HG03442 (cell line): ENCODE data around the gene NOS3.
"Not testable (repeated sequence)": the region's sequence is repeated elsewhere in the genome, so short reads cannot be mapped to it uniquely, and the experiment has no call there.

Source experiments
- ATAC-seq: cut with Tn5 transposase; IDR thresholded peaks from one replicate; pipeline ENCODE4 v1.9.1; 2021; ENCODE audit warnings: mild to moderate bottlenecking, moderate library complexity; ENCODE audit not compliant: unreplicated experiment

NOS3 gene

GRCh38 chr7:151032936-151033863 is 42.4 kb downstream of the NOS3 start:
- ATAC-seq, result no peak

- ATAC-seq, result no peak
Observed at GRCh38 chr7:151033864-151034249, 43.0 kb downstream of the NOS3 start.

GRCh38 chr7:151034312-151035025 is 43.7 kb downstream of the NOS3 start:
- ATAC-seq, result no peak

GRCh38 chr7:151035026-151035717 is 44.4 kb downstream of the NOS3 start:
- no peak for ATAC-seq

GRCh38 chr7:151035902-151036301 is 45.1 kb downstream of the NOS3 start:
- no peak for ATAC-seq

- ATAC-seq, result peak; percentile 56
Observed at GRCh38 chr7:151038951-151039849, 48.4 kb downstream of the NOS3 start.

GRCh38 chr7:151039850-151040548 is 49.2 kb downstream of the NOS3 start:
- no peak for ATAC-seq

GRCh38 chr7:151040616-151041375 is 50.0 kb downstream of the NOS3 start:
- no peak for ATAC-seq

- not testable (repeated sequence) for ATAC-seq
Observed at GRCh38 chr7:151043449-151043848, 52.6 kb downstream of the NOS3 start.

- no peak for ATAC-seq
Observed at GRCh38 chr7:151043959-151044358, 53.1 kb downstream of the NOS3 start.

- ATAC-seq, result no peak
Observed at GRCh38 chr7:151045262-151045661, 54.4 kb downstream of the NOS3 start.

- ATAC-seq, result no peak
Observed at GRCh38 chr7:151045967-151046366, 55.1 kb downstream of the NOS3 start.

GRCh38 chr7:151046603-151047573 is 56.1 kb downstream of the NOS3 start:
- no peak for ATAC-seq

- ATAC-seq, result no peak
Observed at GRCh38 chr7:151047976-151048815, 57.4 kb downstream of the NOS3 start, which contains the start of gene ASIC3. TSS of gene ASIC3 (plus strand) at chr7:151048531. CDS start at chr7:151048886, 355 bp downstream.

- no peak for ATAC-seq
Observed at GRCh38 chr7:151048911-151049463, 58.2 kb downstream of the NOS3 start.

- no peak for ATAC-seq
Observed at GRCh38 chr7:151051108-151051507, 60.3 kb downstream of the NOS3 start.

- ATAC-seq, result no peak
Observed at GRCh38 chr7:151053096-151053495, 62.3 kb downstream of the NOS3 start.
